GF-D8 (cell line): Measurements from ENCODE around the gene TOMM40.
"Not testable (repeated sequence)": the region's sequence is repeated elsewhere in the genome, so short reads cannot be mapped to it uniquely, and the experiment has no call there.

Experiments used
- DNase-seq: peaks from one replicate; lab custom pipeline; 2025; lab: John Stamatoyannopoulos, UW

The TOMM40 gene

GRCh38 chr19:44871809-44872208 is 19.2 kb upstream of the TOMM40 start:
- no peak for DNase-seq

GRCh38 chr19:44872661-44873060 is 18.4 kb upstream of the TOMM40 start:
- no peak for DNase-seq

- DNase-seq, result no peak
These were observed 16.7 kb upstream of the TOMM40 start for GRCh38 chr19:44874317-44874716.

- no peak for DNase-seq
These were observed 15.2 kb upstream of the TOMM40 start for GRCh38 chr19:44875666-44876451.

GRCh38 chr19:44876930-44877535 is 14.0 kb upstream of the TOMM40 start:
- no peak for DNase-seq

GRCh38 chr19:44878120-44878865 is 12.8 kb upstream of the TOMM40 start:
- no peak for DNase-seq

- DNase-seq, result no peak
These were observed 11.6 kb upstream of the TOMM40 start for GRCh38 chr19:44879309-44880065.

- no peak for DNase-seq
These were observed 9.0 kb upstream of the TOMM40 start for GRCh38 chr19:44882063-44882462.

GRCh38 chr19:44882619-44883397 is 8.2 kb upstream of the TOMM40 start:
- not testable (repeated sequence) for DNase-seq

- no peak for DNase-seq
These were observed 7.1 kb upstream of the TOMM40 start for GRCh38 chr19:44883922-44884321.

GRCh38 chr19:44884566-44884965 is 6.5 kb upstream of the TOMM40 start:
- no peak for DNase-seq

GRCh38 chr19:44886141-44886540 is 4.9 kb upstream of the TOMM40 start:
- no peak for DNase-seq

GRCh38 chr19:44887648-44888047 is 3.4 kb upstream of the TOMM40 start:
- no peak for DNase-seq

GRCh38 chr19:44888335-44888734 is 2.7 kb upstream of the TOMM40 start:
- not testable (repeated sequence) for DNase-seq

- DNase-seq, result no peak
These were observed 1.2 kb upstream of the TOMM40 start for GRCh38 chr19:44889830-44890365.

GRCh38 chr19:44890366-44891015 is 563 bp upstream of the TOMM40 start:
- peak; percentile 100 for DNase-seq

GRCh38 chr19:44892932-44893331 is 1.9 kb downstream of the TOMM40 start:
- no peak for DNase-seq

- no peak for DNase-seq
These were observed 2.4 kb downstream of the TOMM40 start for GRCh38 chr19:44893332-44894051.

- no peak for DNase-seq
These were observed 3.0 kb downstream of the TOMM40 start for GRCh38 chr19:44894052-44894400.

- DNase-seq, result no peak
These were observed 3.9 kb downstream of the TOMM40 start for GRCh38 chr19:44894946-44895345.
